Mesendoderm (in vitro differentiated cells): ENCODE data around the gene RPL13.

Source experiments
- DNase-seq: peaks from one replicate; pipeline ENCODE4 v3.0.0; 2013
- H2AK5ac ChIP-seq: 2 replicates; pipeline ENCODE4 v1.6.1; 2013; ENCODE audit warnings: low read length, inconsistent platforms
- H2BK120ac ChIP-seq: 2 replicates; pipeline ENCODE4 v1.6.1; 2013; ENCODE audit warnings: low read depth, mild to moderate bottlenecking, low read length, moderate library complexity, mixed read lengths
- H2BK15ac ChIP-seq: replicated peaks from 2 replicates; pipeline ENCODE4 v1.6.1; 2013; ENCODE audit warnings: low read depth, mild to moderate bottlenecking, moderate library complexity
- H2BK5ac ChIP-seq: 2 replicates; pipeline ENCODE4 v1.6.1; 2013; ENCODE audit warnings: low read length, inconsistent platforms
- H3K18ac ChIP-seq: 2 replicates; pipeline ENCODE4 v1.6.1; 2013; ENCODE audit warnings: mild to moderate bottlenecking, low read length, mixed read lengths
- H3K23ac ChIP-seq: one replicate; pipeline ENCODE4 v1.6.1; 2013; ENCODE audit warnings: low read length
- H3K27ac ChIP-seq: 2 replicates; pipeline ENCODE4 v1.5.1; 2013; ENCODE audit warnings: low read depth, mild to moderate bottlenecking, inconsistent platforms, low read length, moderate library complexity
- H3K27me3 ChIP-seq: 2 replicates; pipeline ENCODE4 v1.6.1; 2013; ENCODE audit warnings: low read length, control low read depth, mild to moderate bottlenecking, inconsistent platforms; ENCODE audit not compliant: insufficient read depth, poor library complexity
- H3K36me3 ChIP-seq: 2 replicates; pipeline ENCODE4 v1.6.1; 2013; ENCODE audit warnings: low read length, inconsistent platforms; ENCODE audit not compliant: control insufficient read depth, insufficient read depth
- H3K4ac ChIP-seq: one replicate; pipeline ENCODE4 v1.6.1; 2013; ENCODE audit warnings: low read depth, mild to moderate bottlenecking, low read length, moderate library complexity
- H3K4me1 ChIP-seq: 2 replicates; pipeline ENCODE4 v1.6.1; 2013; ENCODE audit warnings: low read depth, low read length, inconsistent platforms; ENCODE audit not compliant: control insufficient read depth
- H3K4me2 ChIP-seq: 2 replicates; pipeline ENCODE4 v1.6.1; 2013; ENCODE audit warnings: low read length
- H3K4me3 ChIP-seq: 2 replicates; pipeline ENCODE4 v1.5.1; 2013; ENCODE audit warnings: mild to moderate bottlenecking, low read length
- H3K56ac ChIP-seq: one replicate; pipeline ENCODE4 v1.6.1; 2013; ENCODE audit warnings: low read length
- H3K79me1 ChIP-seq: 2 replicates; pipeline ENCODE4 v1.6.1; 2013; ENCODE audit warnings: low read length, inconsistent platforms
- H3K79me2 ChIP-seq: 2 replicates; pipeline ENCODE4 v1.6.1; 2013; ENCODE audit warnings: mild to moderate bottlenecking, low read length; ENCODE audit not compliant: control insufficient read depth, insufficient read depth
- H3K9ac ChIP-seq: 2 replicates; pipeline ENCODE4 v1.6.1; 2013; ENCODE audit warnings: low read length, inconsistent platforms
- H4K5ac ChIP-seq: one replicate; pipeline ENCODE4 v1.6.1; 2013; ENCODE audit warnings: low read length
- H4K8ac ChIP-seq: one replicate; pipeline ENCODE4 v1.6.1; 2013; ENCODE audit warnings: low read depth, mild to moderate bottlenecking, control low read depth, low read length, moderate library complexity
- WGBS: extraction: QIAGEN DNeasy Blood & Tissue Kit; methylation state at CpG from one replicate; pipeline ENCODE4 v1.1.7; 2013; ENCODE audit warnings: low lambda C conversion rate, missing lambda C conversion rate; ENCODE audit not compliant: insufficient coverage; ENCODE audit errors: extremely low coverage; 5-methylcytosine and 5-hydroxymethylcytosine counted together

The RPL13 gene

GRCh38 chr16:89549007-89549700 is 11.3 kb upstream of the RPL13 start:
- no peak overlapping the region for H2BK120ac ChIP-seq
- WGBS: no CpG with 5 or more reads among the region's 10 CpGs
- H3K18ac ChIP-seq: no peak overlapping the region
- no peak for DNase-seq
- no peak overlapping the region for H2BK5ac ChIP-seq
- no peaks in the 10 kb centered on the region for H3K79me2 ChIP-seq
- H3K4ac ChIP-seq: no peak overlapping the region
- no peak overlapping the region for H2BK15ac ChIP-seq
- no peak overlapping the region for H3K27ac ChIP-seq
- H2AK5ac ChIP-seq: no peak overlapping the region
- H3K4me2 ChIP-seq: no peak overlapping the region
- no peaks in the 10 kb centered on the region for H3K27me3 ChIP-seq
- H3K56ac ChIP-seq: no peak overlapping the region
- H4K5ac ChIP-seq: no peak overlapping the region
- no peak overlapping the region for H3K4me3 ChIP-seq
- H3K79me1 ChIP-seq: no peaks in the 10 kb centered on the region
- peaks cover 15% of the 10 kb centered on the region for H3K36me3 ChIP-seq
- H3K4me1 ChIP-seq: no peaks in the 10 kb centered on the region
- H4K8ac ChIP-seq: no peak overlapping the region
- no peak overlapping the region for H3K23ac ChIP-seq
- no peak overlapping the region for H3K9ac ChIP-seq

- H3K56ac ChIP-seq: no peak overlapping the region
- no peak overlapping the region for H2BK5ac ChIP-seq
- no peak overlapping the region for H3K23ac ChIP-seq
- H3K9ac ChIP-seq: no peak overlapping the region
- H3K79me2 ChIP-seq: no peaks in the 10 kb centered on the region
- no peak overlapping the region for H2BK15ac ChIP-seq
- no peak overlapping the region for H4K5ac ChIP-seq
- no peak overlapping the region for H2AK5ac ChIP-seq
- no peaks in the 10 kb centered on the region for H3K27me3 ChIP-seq
- no peaks in the 10 kb centered on the region for H3K79me1 ChIP-seq
- H3K4me1 ChIP-seq: no peaks in the 10 kb centered on the region
- H3K4me2 ChIP-seq: no peak overlapping the region
- no peak overlapping the region for H3K27ac ChIP-seq
- H3K36me3 ChIP-seq: peaks cover 14% of the 10 kb centered on the region
- H2BK120ac ChIP-seq: no peak overlapping the region
- no peak overlapping the region for H3K18ac ChIP-seq
- WGBS: no CpG with 5 or more reads among the region's 22 CpGs
- no peak overlapping the region for H3K4ac ChIP-seq
- no peak overlapping the region for H3K4me3 ChIP-seq
- no peak for DNase-seq
- no peak overlapping the region for H4K8ac ChIP-seq
Measured at GRCh38 chr16:89550421-89551007, 10.0 kb upstream of the RPL13 start.

GRCh38 chr16:89552329-89552728 is 8.2 kb upstream of the RPL13 start:
- H4K5ac ChIP-seq: no peak overlapping the region
- no peak overlapping the region for H3K9ac ChIP-seq
- H3K4me2 ChIP-seq: no peak overlapping the region
- no peak overlapping the region for H3K27ac ChIP-seq
- H2AK5ac ChIP-seq: no peak overlapping the region
- H2BK5ac ChIP-seq: no peak overlapping the region
- H2BK15ac ChIP-seq: no peak overlapping the region
- H3K23ac ChIP-seq: no peak overlapping the region
- no peak overlapping the region for H3K56ac ChIP-seq
- H3K4me3 ChIP-seq: no peak overlapping the region
- no peak for DNase-seq
- H3K27me3 ChIP-seq: no peaks in the 10 kb centered on the region
- no peak overlapping the region for H4K8ac ChIP-seq
- no peak overlapping the region for H3K18ac ChIP-seq
- no CpG with 5 or more reads among the region's 22 CpGs for WGBS
- H3K4me1 ChIP-seq: no peaks in the 10 kb centered on the region
- H3K4ac ChIP-seq: no peak overlapping the region
- no peaks in the 10 kb centered on the region for H3K79me2 ChIP-seq
- peaks cover 16% of the 10 kb centered on the region for H3K36me3 ChIP-seq
- no peaks in the 10 kb centered on the region for H3K79me1 ChIP-seq
- no peak overlapping the region for H2BK120ac ChIP-seq

GRCh38 chr16:89552913-89553312 is 7.6 kb upstream of the RPL13 start:
- H3K79me2 ChIP-seq: no peaks in the 10 kb centered on the region
- no peaks in the 10 kb centered on the region for H3K4me1 ChIP-seq
- no peak overlapping the region for H3K23ac ChIP-seq
- WGBS: no CpG with 5 or more reads among the region's 13 CpGs
- no peak overlapping the region for H3K4me2 ChIP-seq
- peaks cover 15% of the 10 kb centered on the region for H3K36me3 ChIP-seq
- no peak overlapping the region for H4K8ac ChIP-seq
- H2BK5ac ChIP-seq: no peak overlapping the region
- H3K4me3 ChIP-seq: no peak overlapping the region
- H3K56ac ChIP-seq: no peak overlapping the region
- H2BK120ac ChIP-seq: no peak overlapping the region
- no peak overlapping the region for H2BK15ac ChIP-seq
- H3K9ac ChIP-seq: no peak overlapping the region
- no peak for DNase-seq
- no peak overlapping the region for H3K27ac ChIP-seq
- H3K18ac ChIP-seq: no peak overlapping the region
- no peak overlapping the region for H4K5ac ChIP-seq
- H3K27me3 ChIP-seq: no peaks in the 10 kb centered on the region
- no peak overlapping the region for H2AK5ac ChIP-seq
- H3K79me1 ChIP-seq: no peaks in the 10 kb centered on the region
- no peak overlapping the region for H3K4ac ChIP-seq

- Histone ChIP-seq H3K4ac (no peak overlapping the region), H3K18ac (no peak overlapping the region), H3K4me3 (no peak overlapping the region), H3K79me2 (no peaks in the 10 kb centered on the region), H3K27me3 (no peaks in the 10 kb centered on the region), H3K23ac (no peak overlapping the region), H3K4me2 (no peak overlapping the region), H2BK120ac (no peak overlapping the region), H3K79me1 (no peaks in the 10 kb centered on the region), H3K9ac (no peak overlapping the region), H3K56ac (no peak overlapping the region), H3K36me3 (peaks cover 12% of the 10 kb centered on the region), H2BK15ac (no peak overlapping the region), H3K4me1 (no peaks in the 10 kb centered on the region), H4K8ac (no peak overlapping the region), H3K27ac (no peak overlapping the region), H2AK5ac (no peak overlapping the region), H4K5ac (no peak overlapping the region), H2BK5ac (no peak overlapping the region)
- DNase-seq: no peak
- no CpG with 5 or more reads among the region's 18 CpGs for whole genome bisulfite sequencing
Measured at GRCh38 chr16:89553733-89554132, 6.7 kb upstream of the RPL13 start.

GRCh38 chr16:89554343-89554742 is 6.1 kb upstream of the RPL13 start:
- Histone ChIP-seq H3K79me1 (no peaks in the 10 kb centered on the region), H3K9ac (no peak overlapping the region), H3K27ac (no peak overlapping the region), H2BK120ac (no peak overlapping the region), H3K56ac (no peak overlapping the region), H2BK15ac (no peak overlapping the region), H4K8ac (no peak overlapping the region), H3K4me3 (no peak overlapping the region), H3K79me2 (no peaks in the 10 kb centered on the region), H3K18ac (no peak overlapping the region), H2BK5ac (no peak overlapping the region), H3K4ac (no peak overlapping the region), H2AK5ac (no peak overlapping the region), H4K5ac (no peak overlapping the region), H3K4me2 (no peak overlapping the region), H3K4me1 (no peaks in the 10 kb centered on the region), H3K23ac (no peak overlapping the region), H3K36me3 (peaks cover 11% of the 10 kb centered on the region), H3K27me3 (no peaks in the 10 kb centered on the region)
- no peak for DNase-seq
- whole genome bisulfite sequencing: no CpG with 5 or more reads among the region's 12 CpGs
